GM18519 (cell line): ENCODE measurements around the gene SLC9A8.
"Not testable (repeated sequence)": the region's sequence is repeated elsewhere in the genome, so short reads cannot be mapped to it uniquely, and the experiment has no call there.

Experiments
- ATAC-seq: cut with Tn5 transposase; IDR thresholded peaks from one replicate; pipeline ENCODE4 v1.9.1; 2021; ENCODE audit warnings: mild to moderate bottlenecking, moderate library complexity; ENCODE audit not compliant: unreplicated experiment, low FRiP score

Gene SLC9A8, protein sequence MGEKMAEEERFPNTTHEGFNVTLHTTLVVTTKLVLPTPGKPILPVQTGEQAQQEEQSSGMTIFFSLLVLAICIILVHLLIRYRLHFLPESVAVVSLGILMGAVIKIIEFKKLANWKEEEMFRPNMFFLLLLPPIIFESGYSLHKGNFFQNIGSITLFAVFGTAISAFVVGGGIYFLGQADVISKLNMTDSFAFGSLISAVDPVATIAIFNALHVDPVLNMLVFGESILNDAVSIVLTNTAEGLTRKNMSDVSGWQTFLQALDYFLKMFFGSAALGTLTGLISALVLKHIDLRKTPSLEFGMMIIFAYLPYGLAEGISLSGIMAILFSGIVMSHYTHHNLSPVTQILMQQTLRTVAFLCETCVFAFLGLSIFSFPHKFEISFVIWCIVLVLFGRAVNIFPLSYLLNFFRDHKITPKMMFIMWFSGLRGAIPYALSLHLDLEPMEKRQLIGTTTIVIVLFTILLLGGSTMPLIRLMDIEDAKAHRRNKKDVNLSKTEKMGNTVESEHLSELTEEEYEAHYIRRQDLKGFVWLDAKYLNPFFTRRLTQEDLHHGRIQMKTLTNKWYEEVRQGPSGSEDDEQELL

DNA sequence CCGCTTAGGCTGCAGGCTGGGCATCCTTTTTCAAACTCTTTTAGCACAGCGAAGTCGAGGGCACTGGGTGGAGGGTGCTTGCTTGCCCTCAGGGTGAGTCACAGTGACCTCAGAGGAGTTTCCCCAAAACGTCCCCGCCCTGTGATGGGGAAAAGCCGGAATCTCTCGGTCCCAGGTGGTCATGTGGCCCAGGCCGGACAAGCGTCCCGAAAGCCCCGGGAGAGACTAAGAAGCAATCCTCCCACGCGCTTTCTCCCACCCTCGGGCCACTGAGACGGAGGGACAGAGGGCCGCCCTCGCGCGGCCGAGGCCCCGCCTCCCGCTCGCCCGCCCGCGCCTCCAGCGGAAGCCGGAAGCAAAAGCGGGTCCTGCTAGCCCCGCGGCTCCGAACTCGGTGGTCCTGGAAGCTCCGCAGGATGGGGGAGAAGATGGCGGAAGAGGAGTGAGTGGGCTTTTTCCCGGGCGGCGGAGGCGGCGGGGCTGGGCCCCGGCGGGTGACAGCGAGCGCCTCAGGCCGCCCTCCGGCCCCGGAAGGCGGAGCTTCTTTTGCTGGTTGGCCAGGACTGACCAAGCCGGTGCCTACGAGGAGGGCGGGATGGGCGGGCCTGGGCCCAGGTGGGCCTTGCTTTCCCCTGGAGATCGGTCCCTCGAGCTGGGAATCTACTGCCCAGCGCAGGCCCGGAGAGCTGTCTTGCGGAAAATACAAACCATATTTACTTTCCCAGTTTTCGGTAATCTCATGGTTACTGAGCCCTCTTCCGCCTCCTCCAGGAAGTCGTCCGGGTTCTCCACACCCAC lies at the start of gene SLC9A8:
Gene SLC9A8, plus strand, starts transcription at position 322 of the 798 bp plus-strand sequence. Its CDS starts 95 bp downstream, at position 417.
- ATAC-seq = peak; percentile 63

DNA sequence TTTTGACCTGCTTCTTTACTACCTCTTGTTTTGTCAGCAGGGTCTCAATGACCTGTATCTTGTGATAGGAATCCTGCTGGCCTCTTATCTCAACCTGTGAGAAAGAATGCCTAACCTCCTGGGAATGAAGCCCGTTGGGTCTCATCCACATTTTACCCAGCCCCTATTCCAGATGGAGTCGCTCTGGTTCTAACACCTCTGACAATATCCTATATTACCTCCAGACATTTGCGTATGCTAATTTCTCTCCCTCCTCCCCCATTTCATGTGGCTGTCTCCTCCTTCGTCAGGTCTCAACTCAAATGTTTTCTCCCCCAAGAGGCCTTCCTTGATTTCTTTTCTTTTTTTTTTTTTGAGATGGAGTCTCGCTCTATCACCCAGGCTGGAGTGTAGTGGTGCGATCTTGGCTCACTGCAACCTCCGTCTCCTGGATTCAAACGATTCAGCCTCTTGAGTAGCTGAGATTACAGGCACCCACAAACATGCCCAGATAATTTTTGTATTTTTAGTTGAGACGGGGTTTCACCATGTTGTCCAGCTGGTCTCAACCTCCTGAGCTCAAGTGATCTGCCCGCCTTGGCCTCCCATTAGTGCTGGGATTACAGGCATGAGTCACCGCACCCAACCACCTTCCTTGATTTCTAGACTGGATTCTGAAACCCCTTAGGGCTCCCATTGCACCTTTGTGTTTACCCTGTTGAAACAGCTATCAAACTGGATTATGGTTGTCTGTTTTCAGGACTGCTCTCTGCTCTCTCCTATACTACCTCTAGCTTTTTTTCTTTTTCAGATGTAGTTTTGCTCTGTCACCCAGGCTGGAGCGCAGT lies 49.5 kb upstream of the SLC9A8 start:
- ATAC-seq = no peak

DNA sequence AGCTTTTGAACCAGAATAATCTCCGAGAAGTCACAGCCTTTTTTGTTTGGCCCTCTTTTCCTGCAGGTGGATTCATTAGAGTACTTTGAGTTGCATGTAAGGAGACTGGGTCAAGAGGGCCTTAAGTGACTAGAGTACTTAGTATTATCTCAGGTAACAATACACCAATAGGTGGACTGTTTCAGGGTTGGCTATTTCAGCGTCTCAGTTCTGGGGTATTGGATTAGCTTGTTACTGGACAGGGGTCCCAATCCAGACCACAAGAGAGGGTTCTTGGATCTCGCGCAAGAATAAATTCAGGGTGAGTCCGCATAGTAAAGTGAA lies 47.3 kb upstream of the SLC9A8 start:
- no peak for ATAC-seq

DNA sequence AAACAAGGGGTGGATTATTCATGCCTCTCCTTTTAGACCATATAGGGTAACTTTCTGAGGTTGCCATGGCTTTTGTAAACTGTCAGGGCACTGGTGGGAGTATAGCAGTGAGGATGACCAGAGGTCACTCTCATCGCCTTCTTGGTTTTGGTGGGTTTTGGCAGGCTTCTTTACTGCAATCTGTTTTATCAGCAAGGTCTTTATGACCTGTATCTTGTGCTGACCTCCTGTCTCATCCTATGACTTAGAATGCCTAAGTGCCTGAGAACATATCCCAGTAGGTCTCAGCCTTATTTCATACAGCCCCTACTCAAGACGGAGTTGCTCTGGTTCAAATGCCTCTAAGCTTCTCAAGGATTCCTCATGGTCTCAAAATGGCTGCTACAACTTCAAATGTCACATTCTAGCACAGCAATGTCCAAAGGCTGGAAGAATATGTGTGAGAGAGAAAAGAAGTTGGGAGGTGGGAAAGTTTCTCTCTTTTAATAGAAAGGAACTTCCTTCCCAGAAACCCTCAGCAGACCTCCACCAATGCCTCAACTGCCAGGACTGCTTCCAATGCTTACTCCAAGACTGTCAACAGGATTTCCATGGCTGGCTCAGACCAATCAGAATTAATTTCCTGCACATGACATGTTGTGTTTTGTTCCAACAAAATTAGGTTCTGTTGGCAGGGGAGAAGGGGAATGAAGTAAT lies 46.6 kb upstream of the SLC9A8 start:
- no peak for ATAC-seq

DNA sequence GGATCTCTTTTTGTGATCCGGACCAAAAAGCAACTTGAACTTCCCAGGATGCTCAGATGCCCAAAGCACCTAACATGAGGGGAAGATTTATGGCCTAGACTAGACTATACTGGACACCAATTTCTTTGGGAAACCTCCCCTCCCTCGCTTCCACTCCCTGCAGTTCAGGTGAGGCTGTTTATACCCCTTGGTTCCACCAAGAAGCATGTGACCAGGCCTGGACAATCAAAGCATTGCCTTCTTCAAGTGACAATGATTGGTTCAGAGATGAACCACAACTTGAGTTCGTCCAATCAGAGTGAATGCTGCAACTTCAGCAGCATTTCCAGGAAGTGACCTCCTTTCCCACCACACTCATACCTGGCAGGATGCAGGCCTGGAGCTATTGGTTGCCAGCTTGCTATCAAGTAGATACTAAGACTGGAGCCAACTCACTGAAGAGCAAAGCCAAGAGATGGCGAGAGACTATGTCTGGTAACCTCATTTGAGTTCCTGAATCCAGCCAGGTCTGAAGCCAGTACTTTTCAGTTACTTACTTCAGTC lies 45.6 kb upstream of the SLC9A8 start:
- ATAC-seq = no peak

DNA sequence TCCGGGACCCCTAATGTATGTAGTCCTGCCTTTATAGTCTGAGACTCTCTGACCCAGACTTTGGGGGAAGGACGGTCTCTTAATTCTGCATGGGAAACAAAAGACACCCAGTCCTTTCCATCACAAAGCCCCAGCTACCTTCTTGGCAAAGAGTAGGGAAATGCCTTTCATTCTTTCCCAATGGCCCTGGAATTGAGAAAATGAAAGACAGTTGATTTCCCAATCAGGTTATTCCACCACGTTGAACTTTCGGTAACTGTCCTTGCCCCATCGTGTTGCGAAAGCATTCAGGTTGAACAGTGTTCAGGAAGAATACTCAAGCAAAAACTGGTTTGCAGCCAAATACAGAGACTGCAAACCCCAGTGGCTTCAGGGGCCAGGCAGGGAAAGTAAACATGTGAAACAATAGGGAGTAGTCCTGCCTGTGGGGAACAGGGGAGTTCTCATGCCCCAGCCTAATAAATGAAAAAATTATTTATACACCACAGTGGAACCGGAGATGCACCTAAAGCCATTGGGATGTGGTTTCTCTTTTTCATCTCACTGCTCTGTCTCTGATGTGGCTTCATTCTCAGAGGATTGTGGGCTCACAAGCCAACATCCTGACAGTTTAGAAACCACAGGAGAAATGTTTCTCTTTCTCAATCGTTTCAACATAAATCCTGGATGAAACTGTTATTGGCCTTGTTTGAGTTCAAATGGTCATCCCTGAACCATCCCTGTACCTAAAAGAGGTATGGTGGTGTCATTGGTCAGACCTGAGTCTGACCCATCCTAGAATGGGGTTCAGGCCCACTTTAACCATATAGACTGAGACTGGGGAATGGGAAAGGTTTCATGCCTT lies 44.2 kb upstream of the SLC9A8 start:
- ATAC-seq = no peak

DNA sequence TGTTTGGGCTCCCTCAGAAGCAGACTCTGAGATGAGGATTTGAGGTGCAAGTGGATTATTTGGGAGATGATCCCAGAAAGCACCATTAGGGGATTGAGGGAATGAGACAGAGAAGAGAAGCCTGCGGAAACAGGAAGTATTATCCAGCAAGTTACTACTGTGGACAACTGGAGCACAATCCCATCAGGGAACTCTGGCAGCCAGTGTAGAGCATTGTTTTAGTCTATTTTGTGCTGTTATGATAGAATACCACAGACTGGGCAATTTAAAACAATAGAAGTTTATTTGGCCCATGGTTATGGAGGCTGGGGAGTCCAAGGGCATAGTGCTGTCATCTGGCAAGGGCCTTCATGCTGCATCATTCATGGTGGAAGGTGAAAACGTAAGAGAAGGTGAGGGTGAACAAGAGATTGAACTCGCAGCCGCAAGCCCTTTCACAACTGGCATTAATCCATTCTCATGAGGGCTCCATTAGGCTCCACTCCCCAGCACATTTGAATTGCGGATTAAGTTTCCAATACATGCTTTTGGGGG lies 43.5 kb upstream of the SLC9A8 start:
- ATAC-seq = no peak

DNA sequence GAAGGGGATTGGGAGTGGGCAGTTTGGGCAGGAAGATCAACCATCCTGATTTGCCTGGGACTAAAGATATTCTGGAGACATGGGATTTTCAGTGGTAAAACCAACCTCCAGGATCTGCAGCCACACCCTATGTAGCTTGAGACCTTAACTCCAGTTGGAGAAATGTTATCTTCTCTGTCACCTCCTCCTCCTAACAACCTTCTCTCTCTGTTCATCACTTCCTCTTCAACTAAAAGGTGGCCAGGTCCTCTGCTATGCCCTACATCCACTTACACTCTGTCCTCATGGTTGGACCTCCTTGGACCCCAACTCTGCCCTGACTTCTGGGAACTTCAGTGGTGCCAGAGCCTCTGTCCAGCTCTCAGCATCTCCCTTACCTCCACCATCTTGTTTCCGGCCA lies 42.0 kb upstream of the SLC9A8 start:
- no peak for ATAC-seq

DNA sequence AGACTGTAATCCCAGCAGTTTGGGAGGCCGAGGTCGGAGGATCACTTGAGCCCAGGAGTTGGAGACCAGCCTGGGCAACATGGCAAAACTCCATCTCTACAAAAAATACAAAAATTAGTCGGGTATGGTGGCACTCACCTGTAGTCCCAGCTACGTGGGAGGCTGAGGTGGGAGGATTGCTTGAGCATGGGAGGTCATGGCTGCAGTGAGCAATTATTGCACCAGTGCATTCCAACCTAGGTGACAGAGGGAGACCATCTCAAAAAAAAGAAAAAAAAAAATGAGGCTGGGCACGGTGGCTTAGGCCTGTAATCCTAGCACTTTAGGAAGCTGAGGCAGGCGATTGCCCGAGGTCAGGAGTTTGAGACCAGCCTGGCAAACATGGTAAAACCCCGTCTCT lies 38.4 kb upstream of the SLC9A8 start:
- not testable (repeated sequence) for ATAC-seq

DNA sequence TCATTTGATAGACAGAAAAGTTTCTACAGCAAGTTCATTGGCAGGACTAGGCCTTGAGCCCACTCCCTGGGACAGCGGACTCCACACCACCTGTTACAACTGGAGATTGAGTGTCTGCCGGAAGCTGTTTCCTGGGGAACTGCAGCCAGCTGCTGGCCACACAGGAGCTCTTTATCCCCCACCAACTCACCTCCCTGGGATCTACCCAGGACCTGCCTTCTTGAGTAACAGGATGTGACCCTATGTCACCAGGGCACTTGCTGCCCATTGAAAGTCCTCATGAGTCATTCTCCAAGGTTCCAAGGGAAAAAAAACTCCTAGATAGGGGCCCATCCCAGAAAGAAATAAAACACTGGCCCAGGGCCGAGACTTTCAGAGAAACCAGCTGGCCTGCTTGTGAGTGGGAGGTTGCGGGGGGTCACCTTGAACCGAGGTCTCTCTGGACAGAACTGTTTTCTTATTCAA lies 37.4 kb upstream of the SLC9A8 start:
- no peak for ATAC-seq

DNA sequence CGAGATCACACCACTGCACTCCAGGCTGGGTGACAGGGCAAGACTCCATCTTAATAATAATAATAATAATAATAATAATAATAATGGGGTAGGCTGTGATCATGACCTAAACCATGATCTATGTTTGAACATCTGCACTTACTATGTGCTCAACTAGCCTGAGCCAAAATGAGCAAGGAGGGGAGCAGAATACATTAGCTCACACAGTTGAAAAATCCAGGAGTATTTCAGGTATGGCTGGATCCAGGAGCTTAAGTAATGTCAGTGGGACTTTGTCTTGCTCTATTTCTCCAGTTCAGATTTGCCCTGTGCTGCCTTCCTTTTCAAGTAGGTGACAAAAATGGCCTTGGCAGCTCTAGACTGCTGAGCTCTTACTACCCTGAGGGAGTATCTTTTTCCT lies 32.7 kb upstream of the SLC9A8 start:
- no peak for ATAC-seq

DNA sequence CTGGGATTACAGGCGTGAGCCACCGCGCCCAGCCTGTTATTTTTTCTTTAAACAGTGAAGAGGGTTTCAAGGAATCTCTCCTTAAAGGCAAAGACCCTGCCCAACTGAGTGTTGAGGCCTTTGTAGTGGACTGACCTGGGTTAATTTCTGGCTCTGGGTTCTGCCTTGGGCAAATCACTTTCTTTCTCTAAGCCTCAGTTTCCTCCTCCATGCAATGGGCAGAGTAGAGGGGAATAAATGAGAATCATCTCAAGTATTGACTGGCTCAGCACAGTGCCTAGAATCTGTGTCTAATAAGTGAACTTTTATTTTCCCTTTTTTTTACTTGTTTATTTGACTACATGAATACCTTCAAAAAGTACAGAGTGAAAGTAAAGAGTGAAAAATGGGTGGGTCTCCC lies 31.0 kb upstream of the SLC9A8 start:
- no peak for ATAC-seq

DNA sequence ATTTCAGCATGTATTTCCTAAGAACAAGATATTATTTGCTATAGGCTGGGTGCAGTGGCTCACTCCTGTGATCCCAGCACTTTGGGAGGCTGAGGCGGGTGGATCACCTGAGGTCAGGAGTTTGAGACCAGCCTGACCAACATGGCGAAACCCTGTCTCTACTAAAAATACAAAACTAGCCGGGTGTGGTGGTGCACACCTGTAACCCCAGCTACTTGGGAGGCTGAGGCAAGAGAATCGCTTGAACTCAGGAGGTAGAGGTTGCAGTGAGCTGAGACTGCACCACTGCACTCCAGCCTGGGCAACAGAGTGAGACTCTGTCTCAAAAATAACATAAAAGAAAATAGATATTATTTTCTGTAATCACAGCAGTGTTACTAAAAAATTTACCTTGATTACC lies 30.2 kb upstream of the SLC9A8 start:
- ATAC-seq = not testable (repeated sequence)

DNA sequence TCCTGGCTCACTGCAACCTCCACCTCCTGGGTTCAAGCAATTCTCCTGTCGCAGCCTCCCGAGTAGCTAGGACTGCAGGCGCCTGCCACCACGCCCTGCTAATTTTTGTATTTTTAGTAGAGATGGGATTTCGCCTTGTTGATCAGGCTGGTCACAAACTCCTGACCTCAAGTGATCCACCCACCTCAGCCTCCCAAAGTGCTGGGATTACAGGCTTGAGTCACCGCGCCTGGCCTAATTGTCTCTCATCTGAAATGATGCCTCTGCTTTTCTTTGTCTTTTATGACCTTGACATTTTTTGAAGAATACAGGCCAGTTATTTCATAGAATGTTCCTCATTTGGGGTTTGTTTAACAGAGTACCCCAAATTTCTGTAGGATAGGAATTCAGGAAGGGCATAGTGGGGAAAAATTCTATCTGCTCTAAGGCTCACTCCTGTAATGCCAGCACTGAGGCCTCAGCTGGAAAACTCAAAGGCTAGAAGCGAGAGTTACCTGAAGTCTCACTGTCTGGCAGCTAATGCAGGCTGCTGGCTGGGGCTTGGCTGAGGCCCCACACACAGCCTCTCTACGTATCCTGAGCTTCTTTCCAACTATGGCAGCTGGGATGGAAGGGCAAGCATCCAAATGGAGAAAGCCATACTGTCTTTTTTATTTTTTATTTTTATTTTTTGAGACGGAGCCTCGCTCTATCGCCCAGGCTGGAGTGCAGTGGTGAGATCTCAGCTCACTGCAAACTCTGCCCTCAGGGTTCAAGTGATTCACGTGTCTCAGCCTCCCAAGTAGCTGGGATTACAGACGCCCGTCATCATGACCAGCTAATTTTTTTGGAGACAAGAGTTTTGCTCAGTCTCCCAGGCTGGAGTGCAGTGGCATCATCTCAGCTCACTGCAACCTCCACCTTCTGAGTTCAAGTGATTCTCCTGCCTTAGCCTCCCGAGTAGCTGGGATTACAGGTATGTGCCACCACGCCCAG lies 29.3 kb upstream of the SLC9A8 start:
- not testable (repeated sequence) for ATAC-seq

DNA sequence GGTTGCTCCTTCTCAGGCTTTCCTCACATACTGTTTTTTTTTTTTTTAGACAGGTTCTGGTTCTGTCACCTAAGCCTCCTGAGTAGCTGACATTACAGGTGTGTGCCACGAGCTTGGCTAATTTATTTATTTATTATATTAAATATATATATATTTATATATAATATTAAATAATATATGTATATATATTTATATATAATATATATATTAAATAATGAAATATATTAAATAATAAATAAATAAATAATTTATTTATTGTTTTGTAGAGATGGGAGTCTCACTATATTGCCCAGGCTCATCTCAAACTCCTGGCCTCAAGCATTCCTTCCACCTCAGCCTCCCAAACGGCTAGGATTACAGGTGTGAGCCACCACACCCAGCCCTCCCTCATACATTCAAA lies 28.3 kb upstream of the SLC9A8 start:
- no peak for ATAC-seq

DNA sequence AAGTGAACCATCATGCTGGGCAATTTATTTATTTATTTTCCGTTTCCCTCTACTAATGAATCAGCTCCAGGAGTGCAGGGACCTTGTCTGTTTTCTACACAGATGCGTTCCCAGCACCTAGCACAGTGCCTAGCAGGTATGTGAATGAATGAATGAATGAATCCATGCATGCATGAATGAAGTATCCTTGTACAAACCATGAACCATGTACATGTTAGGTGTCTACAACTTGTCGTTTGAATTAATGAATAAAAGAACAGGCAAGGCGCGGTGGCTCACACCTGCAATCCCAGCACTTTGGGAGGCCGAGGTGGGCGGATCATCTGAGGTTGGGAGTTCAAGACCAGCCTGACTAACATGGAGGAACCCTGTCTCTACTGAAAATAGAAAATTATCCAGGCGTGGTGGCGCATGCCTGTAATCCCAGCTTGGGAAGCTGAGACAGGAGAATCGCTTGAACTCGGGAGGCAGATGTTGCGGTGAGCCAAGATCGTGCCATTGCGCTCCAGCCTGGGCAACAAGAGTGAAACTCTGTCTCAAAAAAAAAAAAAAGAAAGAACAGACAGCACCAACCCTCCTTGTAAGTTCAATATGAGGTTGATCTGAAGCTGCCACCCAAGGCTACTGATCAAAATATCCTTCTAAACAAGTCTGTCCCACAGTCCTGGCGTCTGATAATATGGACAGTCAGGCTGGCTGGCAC lies 27.3 kb upstream of the SLC9A8 start:
- no peak for ATAC-seq

DNA sequence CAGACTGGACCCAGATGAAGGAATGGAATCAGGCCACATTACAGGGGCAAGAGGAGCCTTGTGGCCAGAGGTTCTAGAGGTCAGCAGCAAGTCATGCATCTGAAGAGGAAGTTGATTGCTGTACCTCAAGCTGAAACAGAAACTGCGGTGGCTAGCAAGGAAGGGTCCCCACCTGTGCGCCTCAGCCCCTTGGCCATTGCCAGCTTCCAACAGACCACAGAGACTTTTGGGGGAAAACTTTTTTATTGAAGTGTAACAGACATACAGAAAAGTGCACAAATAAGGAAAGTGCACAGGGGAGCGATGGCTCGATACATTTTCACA lies 26.8 kb upstream of the SLC9A8 start:
- ATAC-seq = no peak
